Glutamatergic neuron (in vitro differentiated cells): ENCODE measurements around the gene OTUD5. TPM values are rescaled to one million over a fixed set of nuclear protein-coding genes. Genes with fewer than 3 reads are reported as not detected.

Experiments used
- DNase-seq: peaks from one replicate; pipeline ENCODE4 v3.0.0; 2022
- H3K27ac Mint-ChIP-seq: one replicate; pipeline ENCODE4 v1.8.0; 2020; ENCODE audit warnings: mild to moderate bottlenecking, mixed read lengths, inconsistent platforms; ENCODE audit not compliant: unreplicated experiment
- H3K27me3 Mint-ChIP-seq: one replicate; pipeline ENCODE4 v1.8.0; 2020; ENCODE audit warnings: mild to moderate bottlenecking, moderate library complexity, mixed read lengths, inconsistent platforms; ENCODE audit not compliant: unreplicated experiment
- H3K36me3 Mint-ChIP-seq: one replicate; pipeline ENCODE4 v1.8.0; 2020; ENCODE audit warnings: mild to moderate bottlenecking, mixed read lengths, inconsistent platforms; ENCODE audit not compliant: unreplicated experiment
- H3K4me1 Mint-ChIP-seq: one replicate; pipeline ENCODE4 v1.8.0; 2020; ENCODE audit warnings: mild to moderate bottlenecking, low read depth, mixed read lengths, inconsistent platforms; ENCODE audit not compliant: unreplicated experiment
- H3K4me3 Mint-ChIP-seq: one replicate; pipeline ENCODE4 v1.8.0; 2020; ENCODE audit warnings: mild to moderate bottlenecking, mixed read lengths, inconsistent platforms; ENCODE audit not compliant: unreplicated experiment
- H3K9me3 Mint-ChIP-seq: one replicate; pipeline ENCODE4 v1.8.0; 2020; ENCODE audit warnings: mild to moderate bottlenecking, moderate library complexity, mixed read lengths, inconsistent platforms; ENCODE audit not compliant: unreplicated experiment
- total RNA-seq: library from RNA; stranded (reverse); fragmentation: NEBNext Ultra II Directional; extraction: Animal tissue kit (Norgen Biotek cat#: 25700); gene quantifications from one replicate; pipeline ENCODE4 v1.2.1, GENCODE V29; 2021; ENCODE audit not compliant: unreplicated experiment
- TF ChIP-seq, protein P1 (sequence below): fragments of 200-600 bp; sonication (generic); IDR thresholded peaks from one replicate; pipeline ENCODE4 v1.5.0; 2021; ENCODE audit not compliant: partially characterized antibody, unreplicated experiment

OTUD5 gene
- total RNA-seq, 1 donor from 2014 or later = 68.3 TPM

DNA sequence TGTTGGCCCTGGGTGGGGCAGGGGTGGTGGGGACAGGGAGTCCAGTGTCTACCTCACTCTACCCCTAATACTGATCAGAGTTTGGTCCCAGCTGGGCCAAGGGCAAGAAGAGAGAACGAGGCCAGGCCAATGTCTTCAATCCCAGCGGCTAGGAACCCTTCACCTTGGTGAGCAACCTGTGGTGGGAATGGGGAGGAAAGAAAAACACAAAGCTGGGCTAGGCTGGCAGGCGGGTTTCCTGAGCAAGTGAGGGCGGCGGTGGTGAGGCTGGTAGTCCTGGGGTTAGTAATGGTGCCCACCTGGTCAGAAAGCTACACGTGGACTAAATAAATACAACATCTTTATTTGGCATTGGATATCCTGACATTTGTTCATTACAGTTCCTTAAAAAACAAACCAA lies 54.1 kb downstream of the OTUD5 start:
- Mint-ChIP-seq H3K27ac (no peak overlapping the region), H3K9me3 (peaks cover 4% of the 10 kb centered on the region)
- TF ChIP-seq, protein P1, sequence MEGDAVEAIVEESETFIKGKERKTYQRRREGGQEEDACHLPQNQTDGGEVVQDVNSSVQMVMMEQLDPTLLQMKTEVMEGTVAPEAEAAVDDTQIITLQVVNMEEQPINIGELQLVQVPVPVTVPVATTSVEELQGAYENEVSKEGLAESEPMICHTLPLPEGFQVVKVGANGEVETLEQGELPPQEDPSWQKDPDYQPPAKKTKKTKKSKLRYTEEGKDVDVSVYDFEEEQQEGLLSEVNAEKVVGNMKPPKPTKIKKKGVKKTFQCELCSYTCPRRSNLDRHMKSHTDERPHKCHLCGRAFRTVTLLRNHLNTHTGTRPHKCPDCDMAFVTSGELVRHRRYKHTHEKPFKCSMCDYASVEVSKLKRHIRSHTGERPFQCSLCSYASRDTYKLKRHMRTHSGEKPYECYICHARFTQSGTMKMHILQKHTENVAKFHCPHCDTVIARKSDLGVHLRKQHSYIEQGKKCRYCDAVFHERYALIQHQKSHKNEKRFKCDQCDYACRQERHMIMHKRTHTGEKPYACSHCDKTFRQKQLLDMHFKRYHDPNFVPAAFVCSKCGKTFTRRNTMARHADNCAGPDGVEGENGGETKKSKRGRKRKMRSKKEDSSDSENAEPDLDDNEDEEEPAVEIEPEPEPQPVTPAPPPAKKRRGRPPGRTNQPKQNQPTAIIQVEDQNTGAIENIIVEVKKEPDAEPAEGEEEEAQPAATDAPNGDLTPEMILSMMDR = no peak

DNA sequence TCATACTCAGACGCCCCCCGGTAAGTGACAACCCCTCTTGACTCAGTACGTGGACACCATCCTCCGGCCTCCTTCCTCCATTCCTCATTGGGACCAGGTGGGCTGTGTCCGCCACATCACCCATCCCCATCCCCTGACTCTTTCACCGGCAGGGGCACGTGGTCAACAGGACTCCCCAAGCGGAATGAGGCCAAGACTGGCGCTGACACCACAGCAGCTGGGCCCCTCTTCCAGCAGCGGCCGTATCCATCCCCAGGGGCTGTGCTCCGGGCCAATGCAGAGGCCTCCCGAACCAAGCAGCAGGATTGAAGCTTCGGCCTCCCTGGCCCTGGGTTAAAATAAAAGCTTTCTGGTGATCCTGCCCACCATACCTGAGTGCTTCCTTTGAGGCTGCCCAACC lies 54.6 kb downstream of the OTUD5 start:
- no peak for DNase-seq
- no peak overlapping the region for H3K27ac Mint-ChIP-seq
- no peak overlapping the region for H3K4me3 Mint-ChIP-seq
- peaks cover 4% of the 10 kb centered on the region for H3K27me3 Mint-ChIP-seq
- TF ChIP-seq, protein P1 = no peak
- peaks cover 1% of the 10 kb centered on the region for H3K4me1 Mint-ChIP-seq
- no peaks in the 10 kb centered on the region for H3K36me3 Mint-ChIP-seq
- peaks cover 4% of the 10 kb centered on the region for H3K9me3 Mint-ChIP-seq

More for the DNA sequence above, 54.1 kb downstream of the OTUD5 start:
- DNase-seq = no peak
- H3K4me3 Mint-ChIP-seq = no peak overlapping the region
- peaks cover 3% of the 10 kb centered on the region for H3K27me3 Mint-ChIP-seq
- H3K36me3 Mint-ChIP-seq = no peaks in the 10 kb centered on the region
- H3K4me1 Mint-ChIP-seq = peaks cover 1% of the 10 kb centered on the region

DNA sequence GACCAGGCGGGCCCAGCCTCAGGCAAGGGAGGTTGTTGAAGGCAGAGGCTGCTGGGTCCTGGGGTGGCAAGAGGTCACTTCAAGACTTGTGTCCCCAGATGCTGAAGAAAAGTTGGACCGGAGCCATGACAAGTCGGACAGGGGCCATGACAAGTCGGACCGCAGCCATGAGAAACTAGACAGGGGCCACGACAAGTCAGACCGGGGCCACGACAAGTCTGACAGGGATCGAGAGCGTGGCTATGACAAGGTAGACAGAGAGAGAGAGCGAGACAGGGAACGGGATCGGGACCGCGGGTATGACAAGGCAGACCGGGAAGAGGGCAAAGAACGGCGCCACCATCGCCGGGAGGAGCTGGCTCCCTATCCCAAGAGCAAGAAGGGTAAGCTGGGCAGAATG lies 55.3 kb downstream of the OTUD5 start:
- TF ChIP-seq, protein P1 = no peak
- H3K4me1 Mint-ChIP-seq = peaks cover 1% of the 10 kb centered on the region
- no peak for DNase-seq
- H3K4me3 Mint-ChIP-seq = no peak overlapping the region
- peaks cover 5% of the 10 kb centered on the region for H3K27me3 Mint-ChIP-seq
- H3K36me3 Mint-ChIP-seq = no peaks in the 10 kb centered on the region
- H3K9me3 Mint-ChIP-seq = peaks cover 4% of the 10 kb centered on the region
- no peak overlapping the region for H3K27ac Mint-ChIP-seq

DNA sequence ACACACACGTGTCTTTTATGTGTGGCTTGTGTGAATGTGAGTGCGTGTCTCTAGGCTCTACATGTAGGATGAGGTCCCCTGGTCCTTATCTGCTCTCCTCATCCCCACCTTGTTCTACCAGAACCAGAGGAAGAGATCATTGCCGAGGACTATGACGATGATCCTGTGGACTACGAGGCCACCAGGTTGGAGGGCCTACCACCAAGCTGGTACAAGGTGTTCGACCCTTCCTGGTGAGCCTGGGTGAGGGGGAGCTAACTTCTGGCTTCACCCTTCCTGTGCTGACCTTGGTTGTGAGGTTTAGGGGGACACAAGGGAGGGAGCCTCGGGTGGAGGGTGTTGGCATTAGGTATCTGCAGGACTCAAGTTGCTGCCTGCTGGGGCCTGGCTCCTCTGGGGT lies 56.3 kb downstream of the OTUD5 start:
- no peak overlapping the region for H3K27ac Mint-ChIP-seq
- peaks cover 4% of the 10 kb centered on the region for H3K9me3 Mint-ChIP-seq
- peaks cover 7% of the 10 kb centered on the region for H3K4me1 Mint-ChIP-seq
- peaks cover 5% of the 10 kb centered on the region for H3K27me3 Mint-ChIP-seq
- no peak for DNase-seq
- TF ChIP-seq, protein P1 = no peak
- H3K4me3 Mint-ChIP-seq = no peak overlapping the region
- no peaks in the 10 kb centered on the region for H3K36me3 Mint-ChIP-seq

DNA sequence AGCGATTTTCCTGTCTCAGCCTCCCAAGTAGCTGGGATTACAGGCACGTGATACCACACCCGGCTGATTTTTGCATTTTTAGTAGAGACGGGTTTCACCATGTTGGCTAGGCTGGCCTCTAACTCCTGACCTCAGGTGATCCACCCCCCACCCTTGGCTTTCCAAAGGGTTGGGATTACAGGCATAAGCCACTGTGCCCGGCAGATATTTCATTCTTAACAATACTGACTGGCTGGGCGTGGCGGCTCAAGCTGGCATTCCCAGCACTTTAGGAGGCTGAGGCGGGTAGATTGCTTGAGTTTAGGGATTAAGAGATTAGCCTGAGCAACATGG lies 58.4 kb downstream of the OTUD5 start:
- peak overlapping the region; percentile 30 for H3K4me3 Mint-ChIP-seq
- no peak for DNase-seq
- H3K4me1 Mint-ChIP-seq = peaks cover 7% of the 10 kb centered on the region
- H3K36me3 Mint-ChIP-seq = no peaks in the 10 kb centered on the region
- TF ChIP-seq, protein P1 = no peak
- H3K9me3 Mint-ChIP-seq = peaks cover 5% of the 10 kb centered on the region
- no peak overlapping the region for H3K27ac Mint-ChIP-seq
- peaks cover 5% of the 10 kb centered on the region for H3K27me3 Mint-ChIP-seq
